H7 (cell line): ENCODE results near the gene HOXB5. TPM values are rescaled to one million over a fixed set of nuclear protein-coding genes. Genes with fewer than 3 reads are reported as not detected.
A peak's percentile ranks its signal among the peaks of the same experiment; 100 is the strongest.

Source experiments
- DNase-seq: peaks from one replicate; pipeline ENCODE4 v3.0.0; 2012
- H3K27me3 ChIP-seq: 2 replicates; pipeline ENCODE4 v1.6.0; 2011; ENCODE audit warnings: mild to moderate bottlenecking, low read length; ENCODE audit not compliant: control insufficient read depth, insufficient read depth
- H3K36me3 ChIP-seq: replicated peaks from 2 replicates; pipeline ENCODE4 v1.5.1; 2011; ENCODE audit warnings: low read length; ENCODE audit not compliant: control insufficient read depth, insufficient read depth
- H3K4me3 ChIP-seq: 2 replicates; pipeline ENCODE4 v1.5.1; 2011; ENCODE audit warnings: low read depth, mild to moderate bottlenecking, control low read depth, low read length, moderate library complexity; ENCODE audit not compliant: insufficient read depth
- total RNA-seq: library from RNA; depleted of rRNA; stranded (reverse); fragments of >200 nt; shearing (Covaris generic); gene quantifications from 2 replicates; pipeline ENCODE4 v1.2.3, GENCODE V29; 2014; rRNA removed

HOXB5 gene
- total RNA-seq: not detected in 2 replicates

GRCh38 chr17:48593126-48593829 lies at the start of gene HOXB5:
Gene HOXB5, minus strand, starts transcription at chr17:48593779. Its CDS starts 97 bp downstream, at chr17:48593682.
- DNase-seq: peak; percentile 78
- no peaks in the 10 kb centered on the region for H3K36me3 ChIP-seq
- H3K27me3 ChIP-seq: peaks cover 99% of the 10 kb centered on the region
- no peak within 1 kb of the TSS for H3K4me3 ChIP-seq

- Histone ChIP-seq H3K36me3 (no peaks in the 10 kb centered on the region), H3K27me3 (peaks cover 99% of the 10 kb centered on the region), H3K4me3 (no peak overlapping the region)
- peak; percentile 51 for DNase-seq
Observed at GRCh38 chr17:48642843-48643696, 49.5 kb upstream of the HOXB5 start.

- Histone ChIP-seq H3K27me3 (peaks cover 99% of the 10 kb centered on the region), H3K4me3 (no peak overlapping the region), H3K36me3 (no peaks in the 10 kb centered on the region)
- peak; percentile 91 for DNase-seq
Observed at GRCh38 chr17:48642059-48642842, 48.7 kb upstream of the HOXB5 start.

GRCh38 chr17:48641541-48642058 lies 48.0 kb upstream of the HOXB5 start:
- Histone ChIP-seq H3K27me3 (peaks cover 100% of the 10 kb centered on the region), H3K36me3 (no peaks in the 10 kb centered on the region), H3K4me3 (no peak overlapping the region)
- peak; percentile 86 for DNase-seq

GRCh38 chr17:48640858-48641180 lies 47.2 kb upstream of the HOXB5 start:
- Histone ChIP-seq H3K36me3 (no peaks in the 10 kb centered on the region), H3K27me3 (peaks cover 98% of the 10 kb centered on the region), H3K4me3 (no peak overlapping the region)
- DNase-seq: peak; percentile 10

- DNase-seq: peak; percentile 19
- H3K4me3 ChIP-seq: no peak overlapping the region
- no peaks in the 10 kb centered on the region for H3K36me3 ChIP-seq
- H3K27me3 ChIP-seq: peaks cover 98% of the 10 kb centered on the region
Observed at GRCh38 chr17:48639982-48640857, 46.6 kb upstream of the HOXB5 start.

GRCh38 chr17:48639136-48639535 lies 45.6 kb upstream of the HOXB5 start:
- Histone ChIP-seq H3K36me3 (no peaks in the 10 kb centered on the region), H3K27me3 (peaks cover 98% of the 10 kb centered on the region), H3K4me3 (no peak overlapping the region)
- DNase-seq: peak; percentile 58

- peak; percentile 26 for DNase-seq
- peaks cover 98% of the 10 kb centered on the region for H3K27me3 ChIP-seq
Observed at GRCh38 chr17:48637323-48638260, 44.0 kb upstream of the HOXB5 start.

GRCh38 chr17:48636177-48637018 lies 42.8 kb upstream of the HOXB5 start:
- no peak overlapping the region for H3K4me3 ChIP-seq
- DNase-seq: peak; percentile 97
- peaks cover 98% of the 10 kb centered on the region for H3K27me3 ChIP-seq
- no peaks in the 10 kb centered on the region for H3K36me3 ChIP-seq

More at GRCh38 chr17:48637323-48638260, 44.0 kb upstream of the HOXB5 start:
- Histone ChIP-seq H3K36me3 (no peaks in the 10 kb centered on the region), H3K4me3 (no peak overlapping the region)

- peaks cover 98% of the 10 kb centered on the region for H3K27me3 ChIP-seq
- peak; percentile 42 for DNase-seq
- no peaks in the 10 kb centered on the region for H3K36me3 ChIP-seq
- no peak overlapping the region for H3K4me3 ChIP-seq
Observed at GRCh38 chr17:48634493-48635208, 41.1 kb upstream of the HOXB5 start.

GRCh38 chr17:48633266-48633677 lies 39.7 kb upstream of the HOXB5 start:
- DNase-seq: peak; percentile 69
- peaks cover 98% of the 10 kb centered on the region for H3K27me3 ChIP-seq
- H3K36me3 ChIP-seq: no peaks in the 10 kb centered on the region
- H3K4me3 ChIP-seq: no peak overlapping the region
